AG04449 (cell line): ENCODE data around the gene ZMPSTE24.

Experiments
- CTCF ChIA-PET: fragments of 350-600 bp; formaldehyde crosslinking; extraction: SDS; loops from one replicate; lab custom pipeline; 2021; ENCODE audit warnings: antibody characterized with exemption; lab: Yijun Ruan, JAX
- POLR2A ChIA-PET: fragments of 400-600, 350-600 bp; formaldehyde crosslinking; extraction: SDS; loops from one replicate; lab custom pipeline; 2020; ENCODE audit warnings: antibody characterized with exemption, inconsistent platforms; lab: Yijun Ruan, JAX
- DNase-seq: peaks from one replicate; pipeline ENCODE4 v3.0.0-alpha.2; 2010; ENCODE audit warnings: low read depth, low spot score
- H3K4me3 ChIP-seq: 2 replicates; pipeline ENCODE4 v1.5.1; 2011; ENCODE audit warnings: low read depth, mild to moderate bottlenecking, control low read depth, low read length
- CTCF ChIP-seq: IDR thresholded peaks from one replicate; pipeline ENCODE4 v1.5.1; 2011; ENCODE audit warnings: mild to moderate bottlenecking, moderate library complexity, low read length, control low read depth, inconsistent platforms; ENCODE audit not compliant: insufficient read depth; ENCODE audit errors: missing control alignments

The ZMPSTE24 gene

DNA sequence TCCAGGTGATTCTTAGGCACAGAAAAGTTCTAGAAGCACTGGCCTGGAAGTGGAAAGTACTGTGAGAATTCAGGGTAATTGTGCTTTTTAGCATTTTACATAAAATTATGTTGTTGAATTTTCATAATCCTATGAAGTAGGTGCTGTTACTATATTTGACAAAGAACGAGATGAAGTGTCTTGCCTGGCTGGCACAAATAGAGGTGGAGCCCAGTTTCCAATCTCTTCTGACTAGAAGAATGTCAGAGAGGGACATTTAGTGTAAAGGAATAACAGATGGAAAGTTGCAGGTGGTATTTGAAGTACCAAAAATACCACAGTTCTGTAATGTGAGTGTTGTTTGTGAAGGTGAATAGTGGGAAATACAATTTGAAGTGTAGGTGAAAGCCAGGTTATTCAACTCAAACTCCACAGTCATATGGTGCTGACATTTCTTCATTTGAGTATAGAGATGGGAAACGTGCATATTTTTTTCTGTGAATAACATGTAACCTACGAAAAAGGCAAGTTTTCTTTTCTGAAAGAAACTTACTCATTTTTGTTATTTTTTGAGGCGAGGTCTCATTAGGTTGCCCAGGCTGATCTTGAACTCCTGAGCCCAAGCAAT lies 13.8 kb upstream of the ZMPSTE24 start:
- CTCF ChIA-PET, result interaction anchor here (0.9 kb wide), 1 partner anchor 100 kb away, joined by 4 read pairs; no protein-coding TSS in a partner anchor
- no peak overlapping the region for H3K4me3 ChIP-seq
- DNase-seq, result no peak
- no peak for TF ChIP-seq CTCF
- POLR2A ChIA-PET, result no interaction called here

DNA sequence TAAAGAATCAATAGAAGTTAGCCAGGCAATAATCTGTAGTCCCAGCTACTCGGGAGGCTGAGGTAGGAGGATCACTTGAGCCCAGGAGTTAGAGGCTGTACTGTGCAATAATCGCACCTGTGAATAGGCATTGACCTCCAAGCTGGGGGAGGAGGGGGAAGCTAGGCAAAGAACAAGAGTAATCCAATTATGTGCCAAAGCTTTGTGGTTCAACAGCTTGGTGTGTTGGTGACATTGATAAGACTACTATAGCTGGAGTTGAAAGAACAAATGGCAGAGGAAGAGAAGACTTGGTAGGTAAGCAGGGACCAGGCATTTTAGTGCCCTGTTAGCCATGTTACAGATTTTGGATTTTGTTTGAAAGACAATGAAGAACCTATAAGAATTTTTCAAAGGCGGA lies 12.3 kb upstream of the ZMPSTE24 start:
- no peak for DNase-seq
- ChIA-PET POLR2A (no interaction called here), CTCF (interaction anchor here (0.6 to 1.1 kb wide), 2 partner anchors 45 to 92 kb away, joined by 3 read pairs; no protein-coding TSS in a partner anchor)
- no peak for TF ChIP-seq CTCF
- no peak overlapping the region for H3K4me3 ChIP-seq

- H3K4me3 ChIP-seq, result no peak within 1 kb of the TSS
- POLR2A ChIA-PET, result no interaction called here
- CTCF ChIA-PET, result interaction anchor here (1.4 kb wide), 1 partner anchor 94 kb away, joined by 5 read pairs; no protein-coding TSS in a partner anchor
Observed at GRCh38 chr1:40247655-40248054, 10.4 kb upstream of the ZMPSTE24 start, which contains the start of gene TMCO2. TSS of gene TMCO2 (plus strand) at chr1:40247937. CDS start at chr1:40247994, 57 bp downstream.

GRCh38 chr1:40248412-40248811 lies 9.6 kb upstream of the ZMPSTE24 start:
- POLR2A ChIA-PET, result no interaction called here
- no peak for TF ChIP-seq CTCF
- CTCF ChIA-PET, result interaction anchor here (0.6 to 1.4 kb wide), 2 partner anchors 38 to 95 kb away, joined by 3 to 5 read pairs; no protein-coding TSS in a partner anchor
- no peak overlapping the region for H3K4me3 ChIP-seq
- no peak for DNase-seq

More at GRCh38 chr1:40247655-40248054, 10.4 kb upstream of the ZMPSTE24 start, which contains the start of gene TMCO2:
- no peak for DNase-seq
- no peak for TF ChIP-seq CTCF

DNA sequence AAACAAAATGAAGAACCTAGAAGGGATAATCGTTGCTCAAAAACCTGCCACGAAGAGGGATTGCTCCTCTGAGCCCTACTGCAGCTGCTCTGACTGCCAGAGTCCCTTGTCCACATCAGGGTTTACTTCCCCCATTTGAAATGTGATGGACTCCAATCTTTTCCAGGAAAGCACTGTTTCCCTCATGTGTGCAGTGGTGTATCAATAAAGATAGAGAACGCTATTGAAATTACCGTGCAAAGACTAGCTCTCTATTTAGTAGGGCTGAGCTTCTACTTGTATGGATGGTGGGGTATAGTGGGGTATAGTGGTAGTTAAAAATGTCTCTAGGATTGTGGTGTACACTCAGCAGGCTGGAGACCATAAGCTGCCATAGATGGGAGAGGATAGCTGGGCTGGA lies 6.6 kb upstream of the ZMPSTE24 start:
- no peak overlapping the region for H3K4me3 ChIP-seq
- no peak for TF ChIP-seq CTCF
- ChIA-PET CTCF (interaction anchor here (1.0 kb wide), 1 partner anchor 154 kb away, joined by 3 read pairs; no protein-coding TSS in a partner anchor), POLR2A (no interaction called here)
- no peak for DNase-seq

- CTCF ChIA-PET, result no interaction called here
- POLR2A ChIA-PET, result no interaction called here
- no peak overlapping the region for H3K4me3 ChIP-seq
- DNase-seq, result no peak
- TF ChIP-seq CTCF, result no peak
Observed at GRCh38 chr1:40252601-40253000, 5.4 kb upstream of the ZMPSTE24 start.
